ENCODE measurements around the gene CRYAB. TPM values are rescaled to one million over a fixed set of nuclear protein-coding genes. Genes with fewer than 3 reads are reported as not detected.

Gene CRYAB, protein sequence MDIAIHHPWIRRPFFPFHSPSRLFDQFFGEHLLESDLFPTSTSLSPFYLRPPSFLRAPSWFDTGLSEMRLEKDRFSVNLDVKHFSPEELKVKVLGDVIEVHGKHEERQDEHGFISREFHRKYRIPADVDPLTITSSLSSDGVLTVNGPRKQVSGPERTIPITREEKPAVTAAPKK
- not detected for total RNA-seq

GRCh38 chr11:111911563-111912401 lies at the start of gene CRYAB:
Gene CRYAB, minus strand, starts transcription at chr11:111911770. Its CDS starts 46 bp downstream, at chr11:111911724.
- H3K36me3 Mint-ChIP-seq, result no peaks in the 10 kb centered on the region
- H3K4me3 Mint-ChIP-seq, result no peak within 1 kb of the TSS
- no peaks in the 10 kb centered on the region for H3K9me3 Mint-ChIP-seq
- peaks cover 3% of the 10 kb centered on the region for H3K4me1 Mint-ChIP-seq
- no peak within 1 kb of the TSS for H3K27ac Mint-ChIP-seq
- no peak for DNase-seq
- peaks cover 52% of the 10 kb centered on the region for H3K27me3 Mint-ChIP-seq

DNA sequence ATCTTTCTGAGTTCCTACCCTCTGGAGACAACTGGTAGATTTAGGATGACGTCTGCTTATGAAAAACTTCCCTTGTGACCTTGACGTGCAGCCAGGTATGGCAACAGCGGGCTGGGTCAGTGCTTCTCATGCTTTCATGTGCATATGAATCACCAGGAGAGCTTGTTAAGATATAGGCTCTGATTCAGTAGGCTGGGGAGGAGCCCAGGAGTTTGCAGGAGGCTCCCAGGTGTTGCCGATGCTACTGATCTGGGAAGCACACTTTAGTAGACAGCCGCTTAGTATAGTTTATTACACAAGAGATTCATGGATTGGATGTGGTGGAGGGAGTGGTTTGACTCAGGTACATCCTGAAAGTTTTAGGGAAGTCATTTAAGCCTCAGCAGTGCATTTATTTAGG lies 49.3 kb upstream of the CRYAB start:
- H3K27ac Mint-ChIP-seq, result no peak overlapping the region
- H3K27me3 Mint-ChIP-seq, result no peaks in the 10 kb centered on the region
- no peak for DNase-seq
- no peaks in the 10 kb centered on the region for H3K36me3 Mint-ChIP-seq
- H3K4me3 Mint-ChIP-seq, result no peak overlapping the region
- no peaks in the 10 kb centered on the region for H3K9me3 Mint-ChIP-seq
- H3K4me1 Mint-ChIP-seq, result peaks cover 2% of the 10 kb centered on the region

GRCh38 chr11:111957663-111958444 lies 46.3 kb upstream of the CRYAB start:
- Mint-ChIP-seq H3K9me3 (no peaks in the 10 kb centered on the region), H3K4me1 (peaks cover 2% of the 10 kb centered on the region), H3K4me3 (no peak overlapping the region), H3K27ac (no peak overlapping the region), H3K36me3 (no peaks in the 10 kb centered on the region), H3K27me3 (no peaks in the 10 kb centered on the region)
- no peak for DNase-seq

- peaks cover 11% of the 10 kb centered on the region for H3K4me1 Mint-ChIP-seq
- no peak overlapping the region for H3K4me3 Mint-ChIP-seq
- H3K36me3 Mint-ChIP-seq, result peaks cover 6% of the 10 kb centered on the region
- H3K9me3 Mint-ChIP-seq, result peaks cover 3% of the 10 kb centered on the region
- DNase-seq, result no peak
- no peak overlapping the region for H3K27ac Mint-ChIP-seq
- H3K27me3 Mint-ChIP-seq, result no peaks in the 10 kb centered on the region
Measured at GRCh38 chr11:111954154-111954553, 42.6 kb upstream of the CRYAB start.

DNA sequence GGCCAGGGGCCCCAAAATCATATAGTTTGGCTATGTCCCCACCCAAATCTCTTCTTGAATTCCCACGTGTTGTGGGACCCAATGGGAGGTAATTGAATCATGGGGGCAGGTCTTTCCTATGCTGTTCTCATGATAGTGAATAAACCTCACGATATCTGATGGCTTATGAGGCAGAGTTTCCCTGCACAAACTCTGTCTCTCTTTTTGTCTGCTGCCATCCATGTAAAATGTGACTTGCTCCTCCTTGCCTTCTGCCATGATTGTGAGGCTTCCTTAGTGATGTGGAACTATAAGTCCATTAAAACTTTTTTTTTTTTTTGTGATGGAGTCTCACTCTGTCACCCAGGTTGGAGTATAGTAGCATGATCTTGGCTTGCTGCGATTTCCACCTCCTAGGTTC lies 40.0 kb upstream of the CRYAB start:
- Mint-ChIP-seq H3K36me3 (peaks cover 6% of the 10 kb centered on the region), H3K27ac (no peak overlapping the region), H3K4me1 (peaks cover 12% of the 10 kb centered on the region), H3K9me3 (peaks cover 3% of the 10 kb centered on the region), H3K27me3 (no peaks in the 10 kb centered on the region), H3K4me3 (no peak overlapping the region)
- DNase-seq, result no peak

DNA sequence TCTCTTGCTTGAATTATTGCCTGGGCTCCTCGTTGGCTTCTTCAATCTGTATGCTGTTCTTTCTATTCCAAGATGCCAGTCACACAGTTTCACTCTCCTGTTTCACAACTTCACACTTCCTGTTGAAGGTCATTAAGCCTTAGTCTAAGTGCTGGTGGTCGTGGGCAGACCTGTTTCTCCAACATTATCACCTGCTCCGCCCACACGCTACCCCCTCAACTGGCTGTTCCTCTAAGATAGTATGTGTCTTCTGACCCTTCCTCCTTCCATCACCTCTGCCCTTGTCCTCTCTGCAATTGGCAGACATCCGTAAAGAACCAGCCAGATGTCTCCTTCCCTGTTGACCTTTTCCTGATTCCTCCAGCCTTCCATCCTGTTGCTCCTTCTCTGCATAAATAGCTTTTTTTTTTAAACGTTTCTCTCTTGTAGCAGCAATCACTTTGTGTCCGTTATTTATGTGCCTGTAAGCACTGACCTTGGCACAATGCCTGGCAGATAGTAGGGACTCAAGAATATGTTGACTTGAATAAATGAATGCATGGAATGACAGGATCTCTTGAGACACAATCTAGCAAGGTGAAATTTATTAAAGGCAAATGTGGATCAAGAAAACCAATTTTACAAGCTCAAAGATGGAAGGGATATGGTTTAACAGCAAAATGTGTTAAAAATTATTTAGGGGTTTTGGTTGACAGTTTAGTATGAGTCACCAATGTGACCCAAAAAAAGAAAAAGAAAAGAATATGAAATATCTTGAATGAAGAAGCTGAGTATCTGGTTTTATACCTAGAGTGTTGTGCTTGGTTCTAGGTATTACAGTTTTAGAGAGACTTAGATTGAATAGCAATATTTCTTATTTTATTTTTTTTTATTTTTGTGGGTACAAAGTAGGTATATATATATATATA lies 38.2 kb upstream of the CRYAB start:
- peaks cover 15% of the 10 kb centered on the region for H3K4me1 Mint-ChIP-seq
- DNase-seq, result no peak
- H3K4me3 Mint-ChIP-seq, result no peak overlapping the region
- no peaks in the 10 kb centered on the region for H3K27me3 Mint-ChIP-seq
- H3K27ac Mint-ChIP-seq, result no peak overlapping the region
- H3K36me3 Mint-ChIP-seq, result peaks cover 7% of the 10 kb centered on the region
- H3K9me3 Mint-ChIP-seq, result peaks cover 3% of the 10 kb centered on the region

GRCh38 chr11:111947143-111947542 lies 35.6 kb upstream of the CRYAB start:
- no peak for DNase-seq
- no peaks in the 10 kb centered on the region for H3K27me3 Mint-ChIP-seq
- no peak overlapping the region for H3K4me3 Mint-ChIP-seq
- H3K36me3 Mint-ChIP-seq, result peaks cover 8% of the 10 kb centered on the region
- H3K9me3 Mint-ChIP-seq, result peaks cover 3% of the 10 kb centered on the region
- peaks cover 23% of the 10 kb centered on the region for H3K4me1 Mint-ChIP-seq
- no peak overlapping the region for H3K27ac Mint-ChIP-seq

GRCh38 chr11:111946499-111946898 lies 34.9 kb upstream of the CRYAB start:
- Mint-ChIP-seq H3K27me3 (no peaks in the 10 kb centered on the region), H3K4me1 (peaks cover 23% of the 10 kb centered on the region), H3K4me3 (no peak overlapping the region), H3K9me3 (peaks cover under 1% of the 10 kb centered on the region), H3K36me3 (peaks cover 2% of the 10 kb centered on the region), H3K27ac (no peak overlapping the region)
- no peak for DNase-seq

- Mint-ChIP-seq H3K27me3 (no peaks in the 10 kb centered on the region), H3K4me1 (peaks cover 23% of the 10 kb centered on the region), H3K36me3 (peaks cover 2% of the 10 kb centered on the region), H3K9me3 (no peaks in the 10 kb centered on the region), H3K4me3 (no peak overlapping the region), H3K27ac (peak overlapping the region; percentile 21)
- DNase-seq, result no peak
Measured at GRCh38 chr11:111945198-111945597, 33.6 kb upstream of the CRYAB start.

- H3K4me1 Mint-ChIP-seq, result peaks cover 20% of the 10 kb centered on the region
- no peaks in the 10 kb centered on the region for H3K27me3 Mint-ChIP-seq
- H3K9me3 Mint-ChIP-seq, result no peaks in the 10 kb centered on the region
- DNase-seq, result no peak
- H3K4me3 Mint-ChIP-seq, result no peak overlapping the region
- peaks cover 2% of the 10 kb centered on the region for H3K36me3 Mint-ChIP-seq
- peak overlapping the region; percentile 73 for H3K27ac Mint-ChIP-seq
Measured at GRCh38 chr11:111944651-111945051, 33.1 kb upstream of the CRYAB start.

DNA sequence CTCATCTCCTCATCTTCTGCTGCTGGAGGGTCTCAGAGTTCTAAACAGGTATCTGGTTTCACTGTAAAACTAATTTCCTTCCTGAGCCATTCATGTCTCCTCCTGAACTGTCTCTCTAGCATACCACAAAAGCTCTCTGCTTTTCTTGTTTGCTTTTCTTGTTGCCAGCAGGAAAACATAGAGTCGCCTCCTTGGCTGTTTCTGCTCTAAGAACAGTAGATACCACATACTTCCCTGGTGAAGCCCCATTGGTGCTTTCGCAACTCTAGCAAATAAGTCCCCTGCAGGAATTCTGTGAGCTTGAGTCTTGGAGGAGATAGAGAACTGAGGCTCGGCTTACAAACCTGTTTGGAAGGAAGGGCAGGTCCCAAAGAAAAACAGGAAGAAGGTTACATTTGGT lies 32.6 kb upstream of the CRYAB start:
- Mint-ChIP-seq H3K4me1 (peaks cover 18% of the 10 kb centered on the region), H3K27ac (peak overlapping the region; percentile 4), H3K36me3 (peaks cover 2% of the 10 kb centered on the region), H3K27me3 (no peaks in the 10 kb centered on the region), H3K9me3 (no peaks in the 10 kb centered on the region), H3K4me3 (no peak overlapping the region)
- DNase-seq, result no peak

- no peak overlapping the region for H3K27ac Mint-ChIP-seq
- peaks cover 30% of the 10 kb centered on the region for H3K4me1 Mint-ChIP-seq
- DNase-seq, result no peak
- H3K36me3 Mint-ChIP-seq, result peaks cover 2% of the 10 kb centered on the region
- H3K4me3 Mint-ChIP-seq, result no peak overlapping the region
- H3K9me3 Mint-ChIP-seq, result no peaks in the 10 kb centered on the region
- no peaks in the 10 kb centered on the region for H3K27me3 Mint-ChIP-seq
Measured at GRCh38 chr11:111942829-111943228, 31.3 kb upstream of the CRYAB start.

- no peak overlapping the region for H3K27ac Mint-ChIP-seq
- no peaks in the 10 kb centered on the region for H3K9me3 Mint-ChIP-seq
- DNase-seq, result no peak
- no peaks in the 10 kb centered on the region for H3K27me3 Mint-ChIP-seq
- H3K36me3 Mint-ChIP-seq, result peaks cover 2% of the 10 kb centered on the region
- H3K4me3 Mint-ChIP-seq, result no peak overlapping the region
- peaks cover 36% of the 10 kb centered on the region for H3K4me1 Mint-ChIP-seq
Measured at GRCh38 chr11:111941963-111942362, 30.4 kb upstream of the CRYAB start.

GRCh38 chr11:111939836-111940604 lies 28.4 kb upstream of the CRYAB start:
- no peak overlapping the region for H3K27ac Mint-ChIP-seq
- H3K9me3 Mint-ChIP-seq, result no peaks in the 10 kb centered on the region
- no peak overlapping the region for H3K4me3 Mint-ChIP-seq
- H3K27me3 Mint-ChIP-seq, result no peaks in the 10 kb centered on the region
- H3K4me1 Mint-ChIP-seq, result peaks cover 50% of the 10 kb centered on the region
- DNase-seq, result no peak
- peaks cover 2% of the 10 kb centered on the region for H3K36me3 Mint-ChIP-seq
